Heart left ventricle (tissue), 13 donors: ENCODE data around the gene IGFBP5.

Experiments used
- CTCF ChIP-seq, 12 donors: fragments of 200-600 bp; sonication (generic) in 4 of 12; IDR thresholded peaks; one replicate each; pipeline versions ENCODE4 v1.5.0 to v1.8.0; 2018 to 2022; ENCODE audit warnings: antibody characterized with exemption in 12 of 12, mild to moderate bottlenecking in 5 of 12
- POLR2A ChIP-seq, 2 donors: fragments of 450-650 bp; IDR thresholded peaks; one replicate each; pipeline ENCODE4 v1.6.1; 2017; ENCODE audit warnings: antibody characterized with exemption in 2 of 2, mild to moderate bottlenecking in 2 of 2, moderate library complexity in 2 of 2
- donor health status: ischemic (EF 13 %, LVEDD 7.1; RV severe dilation, severe dysfunction).
- donor health status: DM: no; HTN: yes; CAD: no.
- donor health status: DM: no; HTN: no; CAD: no.
- donor health status: ischemic (EF 25% LVEDD 6.9; RV normal size, moderate dysfunction).
- donor health status: ischemic (EF 25% LVEDD 5.7; RV mildly dilated, moderate dysfunction).
- donor health status: ischemic (EF 35%, LVEDD 5.7; RV mildly dilated, moderate dysfunction).
- donor health status: nonischemic (EF 11% LVEDD 7.7; RV severe dilation, severe dysfunction).
- donor health status: DM: yes; HTN: yes; CAD: no.
- donor health status: PGD.
- donor health status: ischemic (EF 29% LVEDD 5.4; RV normal size, mild dysfunction).
- donor health status: nonischemic (EF 23%, LVEDD 6.1; RV moderate dilation, normal function).

GRCh38 chr2:216633616-216634369 lies 61.6 kb downstream of the IGFBP5 start:
- no peak for TF ChIP-seq CTCF (IDR thresholded peaks at IDR 0.05)
- TF ChIP-seq POLR2A (IDR thresholded peaks at IDR 0.05) = no peak
